Measurements from ENCODE around the gene EPS15.

DNA sequence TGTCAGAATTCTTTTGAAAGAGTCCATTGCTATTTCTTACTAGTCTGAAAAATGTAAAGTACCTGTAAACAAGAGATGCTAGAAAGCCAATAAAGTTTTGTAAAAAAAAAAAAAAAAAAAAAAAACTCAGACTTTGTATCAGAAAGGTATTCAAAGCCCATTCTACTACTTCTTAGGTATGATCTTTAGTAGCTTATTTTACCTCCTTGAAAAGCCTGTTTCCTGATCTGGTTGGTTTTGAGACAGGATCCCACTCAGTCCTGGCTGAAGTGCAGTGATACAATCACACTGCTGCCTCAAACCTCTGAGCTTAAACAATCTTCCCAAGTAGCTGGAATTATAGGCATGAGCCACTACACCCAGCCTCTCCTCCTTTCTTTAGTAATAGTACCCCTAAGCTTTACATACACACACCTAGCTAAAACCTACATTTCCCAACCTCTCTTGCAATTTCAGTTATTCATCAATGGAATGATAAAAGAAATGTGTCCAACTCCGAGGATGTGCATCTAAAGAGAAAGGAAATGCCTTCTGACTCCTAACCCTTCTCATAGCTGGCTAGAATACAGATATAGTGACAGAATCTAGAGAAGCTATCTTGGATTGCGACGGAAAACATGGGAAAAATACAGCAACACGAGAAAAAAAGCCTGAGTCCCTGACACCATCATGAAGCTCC lies 30.6 kb downstream of the EPS15 start:
- TF ChIP-seq, protein P1, sequence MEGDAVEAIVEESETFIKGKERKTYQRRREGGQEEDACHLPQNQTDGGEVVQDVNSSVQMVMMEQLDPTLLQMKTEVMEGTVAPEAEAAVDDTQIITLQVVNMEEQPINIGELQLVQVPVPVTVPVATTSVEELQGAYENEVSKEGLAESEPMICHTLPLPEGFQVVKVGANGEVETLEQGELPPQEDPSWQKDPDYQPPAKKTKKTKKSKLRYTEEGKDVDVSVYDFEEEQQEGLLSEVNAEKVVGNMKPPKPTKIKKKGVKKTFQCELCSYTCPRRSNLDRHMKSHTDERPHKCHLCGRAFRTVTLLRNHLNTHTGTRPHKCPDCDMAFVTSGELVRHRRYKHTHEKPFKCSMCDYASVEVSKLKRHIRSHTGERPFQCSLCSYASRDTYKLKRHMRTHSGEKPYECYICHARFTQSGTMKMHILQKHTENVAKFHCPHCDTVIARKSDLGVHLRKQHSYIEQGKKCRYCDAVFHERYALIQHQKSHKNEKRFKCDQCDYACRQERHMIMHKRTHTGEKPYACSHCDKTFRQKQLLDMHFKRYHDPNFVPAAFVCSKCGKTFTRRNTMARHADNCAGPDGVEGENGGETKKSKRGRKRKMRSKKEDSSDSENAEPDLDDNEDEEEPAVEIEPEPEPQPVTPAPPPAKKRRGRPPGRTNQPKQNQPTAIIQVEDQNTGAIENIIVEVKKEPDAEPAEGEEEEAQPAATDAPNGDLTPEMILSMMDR (IDR thresholded peaks at IDR 0.05), result peak in 1 of 4 experiments; percentile 11
- TF ChIP-seq POLR2A (IDR thresholded peaks at IDR 0.05) (no peak), POLR2AphosphoS5 (IDR thresholded peaks at IDR 0.05) (no peak), EP300 (IDR thresholded peaks at IDR 0.05) (no peak)
